ENCODE data around the gene LTB4R2. TPM values are rescaled to one million over a fixed set of nuclear protein-coding genes. Genes with fewer than 3 reads are reported as not detected.

LTB4R2 gene
- total and polyA plus RNA-seq, 3 experiments from 2014 or later = 2.6 to 8.7 (median 8.3) TPM

- peaks cover 0 to 2% of the 10 kb centered on the region in 2 donors for H3K27me3 Mint-ChIP-seq
- H3K4me3 Mint-ChIP-seq = peak overlapping the region; percentile 79 to 89 (median 86)
- H3K36me3 Mint-ChIP-seq = peaks cover 0 to 14% (median 6%) of the 10 kb centered on the region in 3 donors
- Histone ChIP-seq H3K4me3 (ENCODE audit: low read length) (peak overlapping the region; percentile 58), H3K27ac (ENCODE audit: low read depth, low read length) (peak overlapping the region; percentile 69), H3K9me3 (ENCODE audit: low read length) (no peaks in the 10 kb centered on the region), H3K36me3 (ENCODE audit: insufficient read depth, low read length) (no peaks in the 10 kb centered on the region), H3K27me3 (ENCODE audit: insufficient read depth, low read length, poor library complexity, severe bottlenecking) (no peaks in the 10 kb centered on the region), H3K4me1 (ENCODE audit: insufficient read depth, low read length) (peaks cover 66% of the 10 kb centered on the region)
- H3K27ac Mint-ChIP-seq = peak overlapping the region; percentile 89 to 99 (median 94)
- H3K4me1 Mint-ChIP-seq = peaks cover 68 to 77% (median 71%) of the 10 kb centered on the region in 3 donors
- DNase-seq = peak in 1 of 5 donors; percentile 18
- ChIA-PET POLR2A (interaction anchor here (0.9 to 3.5 kb wide), 7 partner anchors 10 to 197 kb away, joined by 4 to 26 read pairs (median 8); partner anchors contain the start of genes CBLN3, DCAF11, KHNYN and NRL), CTCF (interaction anchor here (0.9 to 17.7 kb wide), 9 partner anchors 12 to 125 kb away, joined by 3 to 265 read pairs (median 13); partner anchors contain the start of genes ADCY4, DHRS1, MDP1 and NOP9)
- H3K9me3 Mint-ChIP-seq = no peaks in the 10 kb centered on the region
Measured at GRCh38 chr14:24311837-24312615, 2.1 kb downstream of the LTB4R2 start.

- no peaks in the 10 kb centered on the region for H3K9me3 Mint-ChIP-seq
- H3K4me1 Mint-ChIP-seq = peaks cover 68 to 76% (median 69%) of the 10 kb centered on the region in 3 donors
- ChIA-PET CTCF (interaction anchor here (4.3 to 17.7 kb wide), 4 partner anchors 13 to 70 kb away, joined by 20 to 265 read pairs (median 119); partner anchors contain the start of genes ADCY4, DHRS1, NOP9 and RABGGTA), POLR2A (interaction anchor here (0.7 to 3.5 kb wide), 6 partner anchors 13 to 118 kb away, joined by 3 to 26 read pairs (median 4); partner anchors contain the start of genes CBLN3, KHNYN, NOP9 and TINF2)
- Histone ChIP-seq H3K36me3 (ENCODE audit: insufficient read depth, low read length) (no peaks in the 10 kb centered on the region), H3K27ac (ENCODE audit: low read depth, low read length) (peak overlapping the region; percentile 69), H3K4me1 (ENCODE audit: insufficient read depth, low read length) (peaks cover 63% of the 10 kb centered on the region), H3K27me3 (ENCODE audit: insufficient read depth, low read length, poor library complexity, severe bottlenecking) (no peaks in the 10 kb centered on the region), H3K4me3 (ENCODE audit: low read length) (no peak overlapping the region), H3K9me3 (ENCODE audit: low read length) (no peaks in the 10 kb centered on the region)
- H3K36me3 Mint-ChIP-seq = peaks cover 0 to 7% (median 6%) of the 10 kb centered on the region in 3 donors
- peak in 3 of 5 donors; percentile 44 to 65 (median 61) for DNase-seq
- H3K4me3 Mint-ChIP-seq = peak overlapping the region; percentile 79 to 89 (median 87)
- peak overlapping the region; percentile 89 to 99 (median 94) for H3K27ac Mint-ChIP-seq
- H3K27me3 Mint-ChIP-seq = peaks cover 0 to 2% of the 10 kb centered on the region in 2 donors
Measured at GRCh38 chr14:24312736-24313507, 3.0 kb downstream of the LTB4R2 start.

- Histone ChIP-seq H3K27me3 (ENCODE audit: insufficient read depth, low read length, poor library complexity, severe bottlenecking) (no peaks in the 10 kb centered on the region), H3K4me3 (ENCODE audit: low read length) (peak overlapping the region; percentile 33), H3K4me1 (ENCODE audit: insufficient read depth, low read length) (peaks cover 57% of the 10 kb centered on the region), H3K27ac (ENCODE audit: low read depth, low read length) (no peak overlapping the region), H3K9me3 (ENCODE audit: low read length) (no peaks in the 10 kb centered on the region), H3K36me3 (ENCODE audit: insufficient read depth, low read length) (no peaks in the 10 kb centered on the region)
- no peaks in the 10 kb centered on the region for H3K9me3 Mint-ChIP-seq
- H3K4me3 Mint-ChIP-seq = peak overlapping the region; percentile 65 to 89 (median 87)
- H3K27ac Mint-ChIP-seq = peak overlapping the region; percentile 82 to 99 (median 93)
- peaks cover 61 to 68% (median 62%) of the 10 kb centered on the region in 3 donors for H3K4me1 Mint-ChIP-seq
- POLR2A ChIA-PET = interaction anchor here (0.7 to 1.7 kb wide), 4 partner anchors 12 to 128 kb away, joined by 3 to 5 read pairs (median 3); partner anchors contain the start of genes NOP9 and SDR39U1
- CTCF ChIA-PET = interaction anchor here (4.3 to 17.7 kb wide), 2 partner anchors 15 to 43 kb away, joined by 20 to 265 read pairs; partner anchors contain the start of genes ADCY4 and RABGGTA
- no peak for DNase-seq
- H3K27me3 Mint-ChIP-seq = peaks cover 0 to 2% of the 10 kb centered on the region in 2 donors
- H3K36me3 Mint-ChIP-seq = peaks cover 0 to 3% (median 2%) of the 10 kb centered on the region in 3 donors
Measured at GRCh38 chr14:24313913-24314312, 4.0 kb downstream of the LTB4R2 start.

- H3K4me1 ChIP-seq (ENCODE audit: insufficient read depth, low read length) = peaks cover 51% of the 10 kb centered on the region
- ChIA-PET POLR2A (interaction anchor here (1.0 to 1.7 kb wide), 2 partner anchors 14 to 128 kb away, joined by 3 to 5 read pairs; partner anchors contain the start of genes NOP9 and SDR39U1), CTCF (interaction anchor here (17.7 kb wide), 1 partner anchor 14 kb away, joined by 265 read pairs; the partner anchor contains the start of gene ADCY4)
- Mint-ChIP-seq H3K27ac (peak overlapping the region; percentile 89 to 99 (median 93)), H3K4me1 (peaks cover 55 to 61% (median 57%) of the 10 kb centered on the region in 3 donors), H3K36me3 (peaks cover 0 to 2% (median 2%) of the 10 kb centered on the region in 3 donors), H3K4me3 (peak overlapping the region in 6 of 7 donors; percentile 65 to 89 (median 86)), H3K27me3 (peaks cover 0 to 2% of the 10 kb centered on the region in 2 donors), H3K9me3 (no peaks in the 10 kb centered on the region)
- H3K36me3 ChIP-seq (ENCODE audit: insufficient read depth, low read length) = no peaks in the 10 kb centered on the region
- no peaks in the 10 kb centered on the region for H3K27me3 ChIP-seq (ENCODE audit: insufficient read depth, low read length, poor library complexity, severe bottlenecking)
- H3K27ac ChIP-seq (ENCODE audit: low read depth, low read length) = no peak overlapping the region
- DNase-seq = no peak
- peak overlapping the region; percentile 33 for H3K4me3 ChIP-seq (ENCODE audit: low read length)
- H3K9me3 ChIP-seq (ENCODE audit: low read length) = no peaks in the 10 kb centered on the region
Measured at GRCh38 chr14:24314377-24315193, 4.6 kb downstream of the LTB4R2 start.

GRCh38 chr14:24315243-24315806, 5.4 kb downstream of the LTB4R2 start:
- H3K27ac ChIP-seq (ENCODE audit: low read depth, low read length) = no peak overlapping the region
- peak overlapping the region in 4 of 7 donors; percentile 61 to 88 (median 76) for H3K4me3 Mint-ChIP-seq
- no peak overlapping the region for H3K4me3 ChIP-seq (ENCODE audit: low read length)

GRCh38 chr14:24315807-24316596, 6.1 kb downstream of the LTB4R2 start:
- no peak for DNase-seq
- Histone ChIP-seq H3K4me3 (ENCODE audit: low read length) (no peak overlapping the region), H3K36me3 (ENCODE audit: insufficient read depth, low read length) (no peaks in the 10 kb centered on the region), H3K4me1 (ENCODE audit: insufficient read depth, low read length) (peaks cover 41% of the 10 kb centered on the region), H3K9me3 (ENCODE audit: low read length) (no peaks in the 10 kb centered on the region), H3K27ac (ENCODE audit: low read depth, low read length) (no peak overlapping the region), H3K27me3 (ENCODE audit: insufficient read depth, low read length, poor library complexity, severe bottlenecking) (no peaks in the 10 kb centered on the region)
- CTCF ChIA-PET = interaction anchor here (1.3 to 17.7 kb wide), 2 partner anchors 12 to 17 kb away, joined by 4 to 265 read pairs; partner anchors contain the start of gene ADCY4
- Mint-ChIP-seq H3K9me3 (no peaks in the 10 kb centered on the region), H3K27me3 (peaks cover 2 to 5% of the 10 kb centered on the region in 2 donors), H3K4me1 (peaks cover 45 to 51% (median 49%) of the 10 kb centered on the region in 3 donors), H3K36me3 (peaks cover 0 to 2% (median 2%) of the 10 kb centered on the region in 3 donors), H3K27ac (peak overlapping the region in 5 of 8 donors; percentile 47 to 89 (median 52)), H3K4me3 (peak overlapping the region in 3 of 7 donors; percentile 28 to 66 (median 61))
- POLR2A ChIA-PET = no interaction called here

More at GRCh38 chr14:24315243-24315806, 5.4 kb downstream of the LTB4R2 start:
- Mint-ChIP-seq H3K36me3 (peaks cover 0 to 2% (median 2%) of the 10 kb centered on the region in 3 donors), H3K9me3 (no peaks in the 10 kb centered on the region), H3K27me3 (peaks cover 2 to 4% of the 10 kb centered on the region in 2 donors), H3K27ac (peak overlapping the region in 6 of 8 donors; percentile 51 to 97 (median 90)), H3K4me1 (peaks cover 47 to 54% (median 51%) of the 10 kb centered on the region in 3 donors)
- no peak for DNase-seq
- no peaks in the 10 kb centered on the region for H3K27me3 ChIP-seq (ENCODE audit: insufficient read depth, low read length, poor library complexity, severe bottlenecking)
- H3K4me1 ChIP-seq (ENCODE audit: insufficient read depth, low read length) = peaks cover 43% of the 10 kb centered on the region
- H3K9me3 ChIP-seq (ENCODE audit: low read length) = no peaks in the 10 kb centered on the region
- CTCF ChIA-PET = interaction anchor here (17.7 kb wide), 1 partner anchor 13 kb away, joined by 265 read pairs; the partner anchor contains the start of gene ADCY4
- no peaks in the 10 kb centered on the region for H3K36me3 ChIP-seq (ENCODE audit: insufficient read depth, low read length)
- POLR2A ChIA-PET = no interaction called here
